Progenitor cell of endocrine pancreas (in vitro differentiated cells): Measurements from ENCODE around the gene CFAP119. TPM values are rescaled to one million over a fixed set of nuclear protein-coding genes. Genes with fewer than 3 reads are reported as not detected.

ENCODE experiments used
- DNase-seq: peaks from one replicate; pipeline ENCODE4 v3.0.0; 2021; ENCODE audit warnings: low spot score; ENCODE audit not compliant: unreplicated experiment
- H3K27ac Mint-ChIP-seq: 2 replicates; pipeline ENCODE4 v1.8.0; 2021; ENCODE audit warnings: mild to moderate bottlenecking, moderate library complexity, mixed read lengths
- H3K27me3 Mint-ChIP-seq: 2 replicates; pipeline ENCODE4 v1.8.0; 2021; ENCODE audit warnings: mixed read lengths
- H3K36me3 Mint-ChIP-seq: 2 replicates; pipeline ENCODE4 v1.8.0; 2022; ENCODE audit warnings: mixed read lengths; ENCODE audit not compliant: insufficient read depth
- H3K4me1 Mint-ChIP-seq: 2 replicates; pipeline ENCODE4 v1.8.0; 2021; ENCODE audit warnings: low read depth, mixed read lengths
- H3K4me3 Mint-ChIP-seq: 2 replicates; pipeline ENCODE4 v1.8.0; 2021; ENCODE audit warnings: low read depth, mild to moderate bottlenecking, moderate library complexity, mixed read lengths
- H3K9me3 Mint-ChIP-seq: 2 replicates; pipeline ENCODE4 v1.8.0; 2021; ENCODE audit warnings: low read depth, mixed read lengths
- CTCF ChIP-seq: fragments of 200-600 bp; sonication (generic); IDR thresholded peaks from one replicate; pipeline ENCODE4 v1.5.0; 2021; ENCODE audit warnings: antibody characterized with exemption, mild to moderate bottlenecking; ENCODE audit not compliant: unreplicated experiment
- total RNA-seq: library from RNA; stranded (reverse); gene quantifications from 2 replicates; pipeline ENCODE4 v1.2.1, GENCODE V29; 2021

The CFAP119 gene
- total RNA-seq, 1 donor from 2014 or later: 19.3 TPM

- Mint-ChIP-seq H3K4me3 (no peak overlapping the region), H3K27ac (no peak overlapping the region), H3K4me1 (peaks cover 11% of the 10 kb centered on the region), H3K36me3 (peaks cover 21% of the 10 kb centered on the region), H3K27me3 (no peaks in the 10 kb centered on the region), H3K9me3 (no peaks in the 10 kb centered on the region)
- no peak for TF ChIP-seq CTCF
- DNase-seq: no peak
Observed at GRCh38 chr16:30766933-30767284, 5.0 kb upstream of the CFAP119 start.

- DNase-seq: no peak
- no peak for TF ChIP-seq CTCF
- H3K36me3 Mint-ChIP-seq: peaks cover 21% of the 10 kb centered on the region
- H3K27me3 Mint-ChIP-seq: no peaks in the 10 kb centered on the region
- no peaks in the 10 kb centered on the region for H3K9me3 Mint-ChIP-seq
- no peak overlapping the region for H3K4me3 Mint-ChIP-seq
- H3K4me1 Mint-ChIP-seq: peaks cover 11% of the 10 kb centered on the region
- H3K27ac Mint-ChIP-seq: no peak overlapping the region
Observed at GRCh38 chr16:30766206-30766932, 4.5 kb upstream of the CFAP119 start.

DNA sequence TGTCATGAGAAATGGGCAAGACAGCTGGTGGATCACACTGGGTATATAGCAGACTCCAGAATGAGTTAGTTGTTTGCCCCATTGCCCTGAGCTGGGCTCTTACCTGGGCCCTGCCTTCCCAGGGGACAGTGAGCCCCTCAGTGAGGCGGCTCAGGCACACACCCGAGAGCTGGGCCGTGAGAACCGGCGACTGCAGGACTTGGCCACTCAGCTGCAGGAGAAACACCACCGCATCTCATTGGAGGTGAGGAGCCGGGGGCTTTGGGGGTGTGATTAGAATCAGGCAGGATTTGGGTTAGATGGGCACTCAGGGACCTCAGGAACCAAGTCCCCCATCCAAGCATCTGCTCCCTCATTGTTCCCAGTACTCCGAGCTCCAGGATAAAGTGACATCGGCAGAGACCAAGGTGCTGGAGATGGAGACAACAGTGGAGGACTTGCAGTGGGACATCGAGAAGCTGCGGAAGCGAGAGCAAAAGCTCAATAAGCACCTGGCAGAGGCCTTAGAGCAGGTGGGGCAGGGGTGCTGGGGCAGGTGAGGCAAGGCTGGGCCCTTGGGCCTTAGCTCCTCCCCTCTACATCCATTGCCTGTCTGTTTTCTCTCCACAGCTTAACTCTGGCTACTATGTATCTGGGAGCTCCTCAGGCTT is 3.1 kb upstream of the CFAP119 start:
- Mint-ChIP-seq H3K27me3 (no peaks in the 10 kb centered on the region), H3K4me1 (peaks cover 20% of the 10 kb centered on the region), H3K36me3 (peaks cover 21% of the 10 kb centered on the region), H3K4me3 (no peak overlapping the region), H3K27ac (no peak overlapping the region), H3K9me3 (no peaks in the 10 kb centered on the region)
- no peak for TF ChIP-seq CTCF
- DNase-seq: no peak

- peak overlapping the region; percentile 66 for H3K4me3 Mint-ChIP-seq
- H3K27me3 Mint-ChIP-seq: no peaks in the 10 kb centered on the region
- DNase-seq: no peak
- peak overlapping the region; percentile 56 for H3K27ac Mint-ChIP-seq
- TF ChIP-seq CTCF: no peak
- no peaks in the 10 kb centered on the region for H3K9me3 Mint-ChIP-seq
- H3K36me3 Mint-ChIP-seq: peaks cover 21% of the 10 kb centered on the region
- peaks cover 20% of the 10 kb centered on the region for H3K4me1 Mint-ChIP-seq
Observed at GRCh38 chr16:30764086-30764485, 2.2 kb upstream of the CFAP119 start.

DNA sequence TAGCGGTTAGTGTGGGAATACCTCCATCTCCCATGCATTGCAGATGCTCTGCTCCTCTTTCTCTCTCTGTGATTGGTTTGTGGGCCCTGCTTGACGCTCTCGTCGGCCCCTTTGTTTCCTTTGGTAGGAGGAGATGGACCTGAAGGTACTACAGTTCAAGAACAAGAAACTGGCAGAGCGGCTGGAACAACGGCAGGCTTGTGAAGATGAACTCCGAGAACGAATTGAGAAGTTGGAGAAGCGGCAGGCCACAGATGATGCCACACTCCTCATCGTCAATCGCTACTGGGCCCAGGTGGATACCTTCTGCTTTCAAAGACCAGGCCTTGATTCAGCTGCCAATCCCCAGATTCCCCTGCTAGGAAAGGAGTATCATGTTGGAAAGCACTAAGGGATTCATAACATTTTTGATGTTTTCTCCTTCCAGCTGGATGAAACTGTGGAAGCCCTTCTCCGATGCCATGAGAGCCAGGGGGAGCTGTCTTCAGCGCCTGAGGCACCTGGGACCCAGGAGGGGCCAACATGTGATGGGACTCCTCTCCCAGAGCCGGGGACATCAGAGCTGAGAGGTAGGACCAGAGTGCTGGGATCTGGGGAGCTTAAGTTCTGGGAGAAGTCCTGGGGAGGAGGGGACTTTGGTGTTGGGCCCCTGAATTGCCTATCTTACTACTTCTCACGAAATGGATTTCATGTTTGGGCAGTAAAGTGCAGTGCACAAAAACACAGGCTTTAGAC is 1.3 kb upstream of the CFAP119 start:
- TF ChIP-seq CTCF: no peak
- H3K4me3 Mint-ChIP-seq: peak overlapping the region; percentile 90
- H3K4me1 Mint-ChIP-seq: peaks cover 20% of the 10 kb centered on the region
- no peaks in the 10 kb centered on the region for H3K27me3 Mint-ChIP-seq
- peak overlapping the region; percentile 96 for H3K27ac Mint-ChIP-seq
- no peak for DNase-seq
- H3K9me3 Mint-ChIP-seq: no peaks in the 10 kb centered on the region
- peaks cover 16% of the 10 kb centered on the region for H3K36me3 Mint-ChIP-seq
